ENCODE results near the gene SIK3. TPM values are rescaled to one million over a fixed set of nuclear protein-coding genes. Genes with fewer than 3 reads are reported as not detected.

The SIK3 gene
- total and polyA plus RNA-seq, 2 donors (not counting 3 experiments of a cell fraction or from before 2014, with no cell fraction given) = 10.3 to 21.3 TPM

- Histone ChIP-seq H3K9me1 (replicated peaks; ENCODE audit: control insufficient read depth, extremely low read depth, insufficient read depth, low read length) (no peaks in the 10 kb centered on the region), H3K4me1 (ENCODE audit: control insufficient read depth, extremely low read depth, insufficient read depth, low read length) (no peaks in the 10 kb centered on the region), H3K79me2 (ENCODE audit: control insufficient read depth, insufficient read depth, low read length) (no peaks in the 10 kb centered on the region), H2AFZ (ENCODE audit: low read depth, low read length) (no peak overlapping the region), H4K20me1 (replicated peaks; ENCODE audit: control insufficient read depth, extremely low read depth, insufficient read depth, low read length) (no peaks in the 10 kb centered on the region), H3K9ac (replicated peaks; ENCODE audit: extremely low read depth, insufficient read depth, low read length) (no peak overlapping the region), H3K4me3 (replicated peaks in 1 of 3; ENCODE audit: insufficient read depth in 1 of 3, low read depth in 1 of 3, low read length in 3 of 3) (no peak overlapping the region), H3K36me3 (ENCODE audit: control insufficient read depth in 2 of 2, extremely low read depth in 1 of 2, insufficient read depth in 2 of 2, low read length in 2 of 2) (no peaks in the 10 kb centered on the region), H3K4me2 (ENCODE audit: insufficient read depth, low read length) (no peak overlapping the region), H3K27ac (ENCODE audit: insufficient read depth, low read depth, low read length) (no peak overlapping the region), H3K27me3 (ENCODE audit: control insufficient read depth in 2 of 2, insufficient read depth in 2 of 2, low read length in 2 of 2) (no peaks in the 10 kb centered on the region), H3K9me3 (replicated peaks; ENCODE audit: control insufficient read depth, insufficient read depth, low read length) (no peaks in the 10 kb centered on the region)
- CTCF ChIA-PET = no interaction called here
- DNase-seq (ENCODE audit: low read depth, low spot score) (no peak), FAIRE-seq (peak; percentile 18)
- dilution Hi-C loops (cut with MboI; ENCODE audit: extremely low pct_ligation_motif_present, low sequenced_read_pairs) = no loop called here
- no TSS peak for BruUV-seq (replicated peaks)
- POLR2A ChIA-PET = no interaction called here
- no peak for TF ChIP-seq POLR2AphosphoS5 (IDR thresholded peaks at IDR 0.05; ENCODE audit: insufficient read depth, low read depth, low read length)
- TF ChIP-seq POLR2A (IDR thresholded peaks at IDR 0.05; ENCODE audit: low read depth, low read length) = no peak
- no peak for TF ChIP-seq GATA2 (IDR thresholded peaks at IDR 0.05; ENCODE audit: insufficient read depth, insufficient read length, low read depth, low read length)
- no peak for TF ChIP-seq JUN (IDR thresholded peaks at IDR 0.05; ENCODE audit: borderline replicate concordance, insufficient read depth, insufficient read length, low read depth)
- no peak for TF ChIP-seq MYC (IDR thresholded peaks at IDR 0.05; ENCODE audit: low read depth, low read length)
- intact Hi-C loops (cut with micrococcal nuclease) = no loop called here
Measured at GRCh38 chr11:116935514-116935913, 162.7 kb downstream of the SIK3 start.

DNA sequence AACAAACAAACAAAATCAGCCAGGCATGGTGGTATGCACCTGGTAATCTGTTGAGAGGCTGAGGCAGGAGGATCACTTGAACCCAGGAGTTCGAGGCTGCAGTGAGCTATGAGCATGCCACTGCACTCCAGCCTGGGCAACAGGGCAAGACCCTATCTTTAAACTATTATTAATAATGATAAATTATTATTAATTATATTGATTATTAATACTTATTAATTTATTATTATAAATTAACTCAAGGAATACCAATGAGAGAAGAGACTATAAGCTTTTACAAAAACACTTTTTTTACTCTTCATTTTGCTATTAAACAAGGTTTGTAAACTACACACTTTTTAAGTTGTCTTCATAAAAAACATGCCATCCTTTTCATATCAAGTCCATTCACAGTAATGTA lies 163.1 kb downstream of the SIK3 start:
- intact Hi-C loops (cut with micrococcal nuclease) = no loop called here
- Histone ChIP-seq H3K27ac (ENCODE audit: insufficient read depth, low read depth, low read length) (no peak overlapping the region), H3K4me1 (ENCODE audit: control insufficient read depth, extremely low read depth, insufficient read depth, low read length) (no peaks in the 10 kb centered on the region), H3K79me2 (ENCODE audit: control insufficient read depth, insufficient read depth, low read length) (no peaks in the 10 kb centered on the region), H4K20me1 (replicated peaks; ENCODE audit: control insufficient read depth, extremely low read depth, insufficient read depth, low read length) (no peaks in the 10 kb centered on the region), H2AFZ (ENCODE audit: low read depth, low read length) (no peak overlapping the region), H3K4me3 (replicated peaks in 1 of 3; ENCODE audit: insufficient read depth in 1 of 3, low read depth in 1 of 3, low read length in 3 of 3) (no peak overlapping the region), H3K36me3 (ENCODE audit: control insufficient read depth in 2 of 2, extremely low read depth in 1 of 2, insufficient read depth in 2 of 2, low read length in 2 of 2) (no peaks in the 10 kb centered on the region), H3K9me3 (replicated peaks; ENCODE audit: control insufficient read depth, insufficient read depth, low read length) (no peaks in the 10 kb centered on the region), H3K9me1 (replicated peaks; ENCODE audit: control insufficient read depth, extremely low read depth, insufficient read depth, low read length) (no peaks in the 10 kb centered on the region), H3K4me2 (ENCODE audit: insufficient read depth, low read length) (no peak overlapping the region), H3K27me3 (ENCODE audit: control insufficient read depth in 2 of 2, insufficient read depth in 2 of 2, low read length in 2 of 2) (no peaks in the 10 kb centered on the region), H3K9ac (replicated peaks; ENCODE audit: extremely low read depth, insufficient read depth, low read length) (no peak overlapping the region)
- TF ChIP-seq CTCF (IDR thresholded peaks at IDR 0.05; ENCODE audit: extremely low read depth in 1 of 2, insufficient read depth in 1 of 2, low read depth in 1 of 2, low read length in 2 of 2) (no peak), JUN (IDR thresholded peaks at IDR 0.05; ENCODE audit: borderline replicate concordance, insufficient read depth, insufficient read length, low read depth) (no peak)
- POLR2A ChIA-PET = no interaction called here
- DNase-seq (ENCODE audit: low read depth, low spot score) = no peak
- CTCF ChIA-PET = no interaction called here
- no TSS peak for BruUV-seq (replicated peaks)
- dilution Hi-C loops (cut with MboI; ENCODE audit: extremely low pct_ligation_motif_present, low sequenced_read_pairs) = no loop called here
- FAIRE-seq = no peak

Measured in endothelial cell of umbilical vein (primary cell).